WI38 (cell line): ENCODE results near the gene LIF.
"Not testable (repeated sequence)": the region's sequence is repeated elsewhere in the genome, so short reads cannot be mapped to it uniquely, and the experiment has no call there.

Experiments
- H3K4me3 ChIP-seq: 2 replicates; pipeline ENCODE4 v1.5.1; 2011; ENCODE audit warnings: low read depth, mild to moderate bottlenecking, control low read depth, low read length
- TF ChIP-seq, protein P1 (sequence below): IDR thresholded peaks from 2 replicates; pipeline ENCODE4 v1.5.1; 2012; ENCODE audit warnings: low read depth, mild to moderate bottlenecking, control low read depth, low read length

The LIF gene

DNA sequence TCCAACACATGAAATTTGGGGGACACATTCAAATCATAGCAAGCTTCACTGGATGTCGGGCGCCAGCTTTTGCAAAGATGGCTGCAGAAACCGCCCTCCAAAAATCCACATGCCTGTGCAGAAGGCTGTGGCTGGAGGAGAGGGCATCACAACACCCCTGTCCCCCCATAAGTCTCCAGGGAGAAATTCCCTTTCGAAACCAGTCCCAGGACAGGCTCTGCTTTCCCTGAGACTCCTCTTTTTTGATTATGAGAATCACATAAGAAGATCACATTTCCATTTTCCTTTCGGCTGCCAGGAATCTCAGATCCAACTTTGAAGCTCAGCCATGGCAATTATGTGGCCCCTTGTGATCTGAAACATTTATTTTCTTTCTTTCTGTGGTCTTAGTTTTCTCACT lies 9.7 kb downstream of the LIF start:
- H3K4me3 ChIP-seq, result no peak overlapping the region
- TF ChIP-seq, protein P1, sequence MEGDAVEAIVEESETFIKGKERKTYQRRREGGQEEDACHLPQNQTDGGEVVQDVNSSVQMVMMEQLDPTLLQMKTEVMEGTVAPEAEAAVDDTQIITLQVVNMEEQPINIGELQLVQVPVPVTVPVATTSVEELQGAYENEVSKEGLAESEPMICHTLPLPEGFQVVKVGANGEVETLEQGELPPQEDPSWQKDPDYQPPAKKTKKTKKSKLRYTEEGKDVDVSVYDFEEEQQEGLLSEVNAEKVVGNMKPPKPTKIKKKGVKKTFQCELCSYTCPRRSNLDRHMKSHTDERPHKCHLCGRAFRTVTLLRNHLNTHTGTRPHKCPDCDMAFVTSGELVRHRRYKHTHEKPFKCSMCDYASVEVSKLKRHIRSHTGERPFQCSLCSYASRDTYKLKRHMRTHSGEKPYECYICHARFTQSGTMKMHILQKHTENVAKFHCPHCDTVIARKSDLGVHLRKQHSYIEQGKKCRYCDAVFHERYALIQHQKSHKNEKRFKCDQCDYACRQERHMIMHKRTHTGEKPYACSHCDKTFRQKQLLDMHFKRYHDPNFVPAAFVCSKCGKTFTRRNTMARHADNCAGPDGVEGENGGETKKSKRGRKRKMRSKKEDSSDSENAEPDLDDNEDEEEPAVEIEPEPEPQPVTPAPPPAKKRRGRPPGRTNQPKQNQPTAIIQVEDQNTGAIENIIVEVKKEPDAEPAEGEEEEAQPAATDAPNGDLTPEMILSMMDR, result no peak

DNA sequence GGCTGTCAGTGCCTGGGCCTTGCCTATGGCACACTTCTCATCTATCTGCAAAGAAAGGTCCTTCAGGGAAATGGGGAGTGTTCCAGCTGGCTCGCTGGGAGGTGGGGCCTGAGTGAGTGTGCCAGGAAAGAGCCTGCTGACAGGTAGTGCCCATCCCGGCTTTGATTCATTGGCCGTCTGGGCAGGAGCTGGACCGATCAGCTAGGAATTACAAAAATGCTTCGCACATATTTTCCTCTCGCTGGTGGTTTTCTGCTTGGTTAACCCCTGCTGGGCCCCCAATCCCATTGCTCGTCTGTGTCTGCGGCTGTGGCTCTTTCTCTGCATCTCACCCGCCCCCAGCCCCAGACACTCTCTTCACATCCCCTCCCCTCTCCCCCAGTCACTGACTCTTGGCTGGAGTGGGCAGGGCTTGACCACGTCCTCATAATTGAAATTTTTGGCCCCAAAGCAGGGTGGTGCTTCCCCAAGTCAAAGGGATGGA lies 10.8 kb downstream of the LIF start:
- TF ChIP-seq, protein P1, result no peak
- H3K4me3 ChIP-seq, result no peak overlapping the region

DNA sequence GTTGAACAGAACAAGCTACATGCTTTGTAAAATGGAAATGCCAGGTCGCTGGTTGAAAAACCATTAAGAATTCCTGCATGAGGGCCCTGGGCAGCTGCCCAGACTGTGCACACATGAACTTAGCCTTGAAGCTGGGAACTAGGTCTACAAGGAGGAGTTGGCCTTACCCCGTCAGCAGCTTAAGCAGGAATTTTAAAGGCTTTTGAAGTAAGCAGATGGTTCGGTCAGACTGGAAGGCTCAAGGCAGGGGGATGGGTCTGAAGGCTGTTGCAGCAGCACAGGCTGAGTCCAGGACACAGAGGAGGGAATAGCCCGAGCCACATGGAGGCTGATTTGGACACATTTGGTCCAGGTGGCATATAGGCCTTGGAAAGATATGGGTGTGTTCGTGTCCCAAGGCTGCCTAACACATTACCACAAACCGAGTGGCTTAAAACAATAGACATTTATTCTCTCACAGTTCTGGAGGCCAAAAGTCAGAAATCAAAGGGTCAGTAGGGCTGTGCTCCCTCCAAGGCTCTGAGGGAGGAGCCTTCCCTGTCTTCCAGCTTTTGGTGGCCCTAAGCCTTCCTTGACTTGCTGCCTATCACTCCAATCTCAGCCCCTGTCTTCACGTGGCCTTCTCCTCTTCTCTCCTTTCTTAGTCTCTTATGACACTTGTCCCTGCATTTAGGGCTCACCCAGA lies 11.6 kb downstream of the LIF start:
- H3K4me3 ChIP-seq, result no peak overlapping the region
- TF ChIP-seq, protein P1, result no peak

DNA sequence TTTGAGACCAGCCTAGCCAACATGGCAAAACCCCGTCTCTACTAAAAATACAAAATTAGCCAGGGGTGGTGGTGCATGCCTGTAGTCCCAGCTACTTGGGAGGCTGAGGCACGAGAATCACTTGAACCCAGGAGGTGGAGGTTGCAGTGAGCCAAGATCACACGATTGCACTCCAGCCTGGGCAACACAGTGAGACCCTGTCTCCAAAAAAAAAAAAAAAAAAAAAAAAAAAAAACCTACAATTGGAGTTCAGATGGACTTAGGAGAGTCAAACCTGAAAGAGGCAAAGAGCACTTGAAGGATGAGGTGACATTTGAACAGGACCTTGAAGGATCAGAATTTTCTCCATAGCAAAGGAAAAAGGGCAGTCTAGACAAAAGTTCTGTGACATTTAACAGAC lies 12.2 kb downstream of the LIF start:
- not testable (repeated sequence) for H3K4me3 ChIP-seq

DNA sequence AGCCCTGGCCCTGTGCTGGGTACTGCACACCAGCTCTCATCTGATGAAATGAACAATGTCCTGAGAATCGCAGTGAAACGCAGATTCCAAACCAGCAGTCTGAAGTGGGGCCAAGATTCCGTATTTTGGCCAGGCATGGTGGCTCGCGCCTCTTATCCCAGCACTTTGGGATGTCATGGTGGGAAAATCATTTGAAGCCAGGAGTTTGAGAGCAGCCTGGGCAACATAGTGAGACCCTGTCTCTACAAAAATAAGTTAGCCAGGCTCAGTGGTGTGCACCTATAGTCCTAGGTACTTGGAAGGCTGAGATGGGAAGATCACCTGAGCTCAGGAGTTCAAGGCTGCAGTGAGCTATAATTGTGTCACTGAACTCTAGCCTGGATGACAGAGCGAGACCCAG lies 13.0 kb downstream of the LIF start:
- no peak overlapping the region for H3K4me3 ChIP-seq
- TF ChIP-seq, protein P1, result no peak

DNA sequence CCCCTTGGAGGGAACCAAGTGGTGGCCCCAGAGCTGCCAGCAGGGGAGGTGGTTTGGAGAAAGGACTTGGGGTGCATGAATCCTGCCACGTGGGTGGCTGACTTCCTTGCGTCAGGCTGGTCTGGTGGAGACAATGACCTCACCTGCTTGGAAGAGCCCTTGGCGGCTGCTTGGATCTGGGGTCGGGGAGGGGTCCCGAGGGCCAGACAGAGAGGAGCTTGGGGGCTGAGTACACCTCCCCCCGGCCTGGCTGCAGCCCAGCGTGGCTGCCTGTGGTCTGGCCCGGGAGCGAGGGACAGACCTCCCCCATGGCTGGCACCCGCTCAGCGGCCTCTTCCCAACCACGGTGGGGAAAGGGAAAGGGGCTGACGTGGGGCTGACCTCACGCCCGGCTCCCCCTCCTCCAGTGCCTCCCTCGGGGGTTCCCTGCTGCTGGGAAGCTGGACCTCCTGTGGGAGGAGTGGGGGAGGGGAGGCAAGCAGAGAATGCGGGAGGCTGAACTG lies 13.8 kb downstream of the LIF start:
- no peak overlapping the region for H3K4me3 ChIP-seq
- TF ChIP-seq, protein P1, result no peak

DNA sequence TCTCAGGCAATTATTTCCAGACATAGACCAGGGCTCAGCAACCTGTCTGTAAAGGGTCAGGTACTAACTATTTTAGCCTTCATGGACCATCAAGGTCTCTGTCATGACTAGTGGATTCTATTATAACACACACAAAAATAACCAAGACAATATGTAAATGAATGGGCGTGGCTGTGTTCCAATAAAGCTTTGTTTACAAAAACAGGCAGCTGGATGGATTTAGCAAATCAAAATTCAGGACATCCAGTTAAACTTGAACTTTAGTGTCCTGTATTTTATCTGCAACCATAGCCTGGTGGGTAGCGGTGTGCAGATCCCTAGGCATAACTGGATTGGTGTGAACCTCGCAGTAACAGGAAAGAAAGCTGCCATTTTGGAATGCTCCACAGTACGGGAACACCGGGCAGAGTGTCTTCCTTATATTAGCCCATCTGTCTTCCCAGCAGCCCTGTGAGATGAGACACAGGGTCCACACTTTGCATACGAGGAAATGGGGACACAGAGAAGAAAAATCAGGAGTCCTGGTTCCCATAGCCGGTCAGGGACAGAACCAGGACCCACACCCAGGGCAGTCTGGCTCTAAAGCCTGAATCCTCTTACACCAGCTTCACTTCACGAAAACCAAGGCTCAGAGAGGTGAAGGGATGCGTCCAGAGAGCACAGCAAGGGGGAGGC lies 15.6 kb downstream of the LIF start:
- H3K4me3 ChIP-seq, result no peak overlapping the region
- TF ChIP-seq, protein P1, result no peak
